Fibroblast of skin of scalp (primary cell): ENCODE data around the gene RHOG.
"Not testable (repeated sequence)": the region's sequence is repeated elsewhere in the genome, so short reads cannot be mapped to it uniquely, and the experiment has no call there.

ENCODE experiments used
- DNase-seq: peaks from one replicate; pipeline ENCODE4 v3.0.0-alpha.2; 2013

Gene RHOG

DNA sequence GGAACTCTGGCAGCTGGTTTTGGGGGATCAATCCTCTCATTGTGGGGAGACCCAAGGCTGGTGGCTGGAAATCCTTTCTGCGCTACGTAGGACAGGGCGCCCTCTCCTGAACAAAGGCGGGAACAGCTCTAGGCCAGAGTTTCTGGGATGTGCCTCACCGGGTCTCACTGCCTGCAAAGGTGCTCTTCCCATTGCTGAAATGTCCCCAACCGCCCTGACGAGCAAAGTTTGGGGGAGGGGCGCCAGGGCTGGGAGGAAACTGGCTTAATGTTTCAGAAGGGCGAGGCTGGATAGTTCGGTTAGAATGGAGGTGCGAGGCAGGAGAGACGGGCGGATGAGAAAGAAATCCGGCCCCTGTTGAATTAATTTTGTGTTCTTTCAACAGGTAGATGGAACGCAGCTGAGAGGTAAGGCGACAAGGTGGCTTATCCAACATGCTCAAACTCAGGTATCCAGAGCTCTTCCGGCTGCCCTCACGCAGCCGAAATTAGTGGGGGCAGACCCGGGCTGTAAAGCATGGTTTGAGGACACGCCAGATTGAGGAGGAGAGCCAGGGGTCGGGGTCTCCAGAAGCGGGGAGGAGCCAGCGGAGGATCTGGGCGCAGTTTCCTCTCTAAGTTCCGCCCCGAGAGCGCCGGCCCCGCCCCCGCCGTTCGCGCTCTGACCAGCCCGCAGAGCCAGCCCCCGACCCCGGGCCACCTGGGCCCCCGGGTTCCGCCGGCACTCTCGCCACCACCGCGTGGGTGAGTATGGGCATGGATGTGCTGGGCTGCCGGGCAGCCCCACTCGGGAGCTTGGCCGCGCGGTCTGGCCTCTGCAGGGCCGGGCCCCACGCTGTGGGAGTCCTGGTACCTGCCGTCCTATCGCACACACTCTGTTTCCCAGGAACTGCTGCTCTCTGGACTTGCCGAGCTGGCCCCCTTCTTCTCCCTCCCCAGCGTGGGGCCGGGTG lies 32.6 kb downstream of the RHOG start, which contains the start of gene PGAP2:
Gene PGAP2 (plus strand): TSS at position 652 of the 952 bp plus-strand sequence. CDS start 2,700 bp downstream, outside the sequence.
- peak; percentile 42 for DNase-seq

DNA sequence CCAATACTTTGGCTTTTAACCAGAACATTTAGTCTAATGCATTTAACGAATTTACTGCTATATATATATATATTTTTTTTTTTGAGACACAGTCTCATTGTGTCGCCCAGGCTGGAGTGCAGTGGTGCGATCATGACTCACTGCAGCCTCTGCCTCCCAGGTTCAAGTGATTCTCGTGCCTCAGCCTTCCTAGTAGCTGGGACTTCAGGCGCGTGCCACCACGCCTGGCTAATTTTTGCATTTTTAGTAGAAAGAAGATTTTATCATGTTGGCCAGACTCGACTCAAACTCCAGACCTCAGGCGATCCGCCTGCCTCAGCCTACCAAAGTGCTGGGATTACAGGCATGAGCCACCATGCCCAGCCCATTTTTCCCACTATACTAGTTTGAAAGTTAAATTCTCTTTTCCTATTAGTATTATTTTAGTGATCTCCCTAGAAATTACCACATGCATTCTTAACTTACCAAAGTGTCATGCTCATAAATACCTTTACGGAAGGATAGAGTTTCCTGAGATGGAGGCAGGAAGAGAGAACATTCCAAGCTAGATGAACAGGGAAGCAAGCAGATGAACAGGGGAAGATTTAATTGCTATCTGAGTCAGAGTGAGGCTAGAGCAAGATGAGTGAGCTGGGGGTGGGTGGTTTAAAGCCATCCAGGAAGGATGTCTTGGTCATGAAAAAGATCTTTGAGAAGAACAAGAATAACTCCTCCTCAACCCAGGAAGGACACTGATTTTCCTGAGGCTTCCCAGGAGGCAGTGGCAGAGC lies 36.8 kb downstream of the RHOG start:
- peak; percentile 42 for DNase-seq

DNA sequence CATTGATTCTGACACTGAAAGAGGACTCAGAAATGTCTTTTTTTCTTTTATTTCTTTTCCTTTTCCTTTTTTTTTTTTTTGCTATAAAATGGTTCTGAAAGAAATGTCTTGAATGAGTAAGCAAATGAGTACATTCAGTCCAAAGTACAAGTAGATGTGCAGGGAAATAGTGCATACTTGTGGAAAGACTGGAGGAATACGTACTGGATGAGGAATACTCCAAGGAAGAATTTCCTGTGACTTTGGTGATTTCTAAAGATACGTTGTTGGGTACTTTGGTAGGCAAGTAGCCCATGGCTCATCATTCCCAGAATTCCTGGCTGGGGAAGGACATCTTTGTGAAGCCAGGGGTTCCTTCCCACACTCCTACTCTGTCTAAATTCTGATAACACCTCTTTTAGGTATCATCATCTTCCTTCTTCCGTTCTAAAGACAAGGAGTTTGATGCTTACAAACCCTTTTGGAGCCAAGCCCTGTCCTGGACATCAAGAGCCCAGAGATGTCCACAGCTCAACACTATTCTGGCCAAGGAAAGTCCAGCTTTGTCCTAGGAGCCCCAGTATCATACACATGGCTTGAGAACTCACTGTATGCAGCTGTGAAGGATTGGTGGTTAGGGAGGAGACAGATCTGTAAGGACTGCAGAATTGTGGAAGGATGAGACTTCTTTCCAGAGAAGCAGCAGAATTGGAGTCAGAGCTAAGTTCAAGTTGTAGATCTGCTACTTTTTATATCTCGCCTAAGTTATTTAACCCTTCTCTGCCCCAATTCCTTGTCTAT lies 38.6 kb downstream of the RHOG start:
- DNase-seq: peak; percentile 35

DNA sequence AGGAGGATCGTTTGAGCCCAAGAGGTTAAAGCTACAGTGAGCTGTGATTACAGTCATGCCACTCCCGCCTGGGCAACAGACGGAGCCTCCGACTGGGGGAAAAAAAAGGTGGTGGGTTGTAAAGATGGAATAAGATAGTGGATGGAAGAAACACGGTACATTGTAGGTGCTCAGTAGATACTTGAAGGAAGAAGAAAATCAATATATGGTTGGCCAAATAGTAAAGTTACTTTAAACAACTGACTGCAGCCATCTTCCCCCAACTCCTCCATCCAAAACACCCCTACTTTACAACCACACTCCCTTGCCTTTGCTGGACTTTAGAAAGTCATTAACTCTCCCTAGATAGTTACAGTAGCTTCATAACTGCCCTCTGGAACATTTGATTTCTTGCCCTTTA lies 40.9 kb downstream of the RHOG start:
- DNase-seq: no peak

DNA sequence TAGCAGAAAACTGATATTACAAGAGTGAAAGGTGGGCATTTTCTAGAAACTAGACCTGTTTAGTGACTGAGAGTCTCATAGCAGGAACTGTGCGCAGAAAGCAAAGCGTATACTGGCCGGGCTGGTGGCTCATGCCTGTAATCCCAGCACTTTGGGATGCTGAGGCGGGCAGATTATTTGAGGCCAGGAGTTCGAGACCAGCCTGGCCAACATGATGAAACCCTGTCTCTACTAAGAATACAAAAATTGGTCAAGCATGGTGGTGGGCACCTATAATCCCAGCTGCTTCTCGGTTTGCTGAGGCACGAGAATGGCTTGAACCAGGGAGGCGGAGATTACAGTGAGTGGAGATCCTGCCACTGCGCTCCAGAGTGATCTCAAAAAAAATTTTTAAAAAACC lies 41.6 kb downstream of the RHOG start:
- DNase-seq: no peak

DNA sequence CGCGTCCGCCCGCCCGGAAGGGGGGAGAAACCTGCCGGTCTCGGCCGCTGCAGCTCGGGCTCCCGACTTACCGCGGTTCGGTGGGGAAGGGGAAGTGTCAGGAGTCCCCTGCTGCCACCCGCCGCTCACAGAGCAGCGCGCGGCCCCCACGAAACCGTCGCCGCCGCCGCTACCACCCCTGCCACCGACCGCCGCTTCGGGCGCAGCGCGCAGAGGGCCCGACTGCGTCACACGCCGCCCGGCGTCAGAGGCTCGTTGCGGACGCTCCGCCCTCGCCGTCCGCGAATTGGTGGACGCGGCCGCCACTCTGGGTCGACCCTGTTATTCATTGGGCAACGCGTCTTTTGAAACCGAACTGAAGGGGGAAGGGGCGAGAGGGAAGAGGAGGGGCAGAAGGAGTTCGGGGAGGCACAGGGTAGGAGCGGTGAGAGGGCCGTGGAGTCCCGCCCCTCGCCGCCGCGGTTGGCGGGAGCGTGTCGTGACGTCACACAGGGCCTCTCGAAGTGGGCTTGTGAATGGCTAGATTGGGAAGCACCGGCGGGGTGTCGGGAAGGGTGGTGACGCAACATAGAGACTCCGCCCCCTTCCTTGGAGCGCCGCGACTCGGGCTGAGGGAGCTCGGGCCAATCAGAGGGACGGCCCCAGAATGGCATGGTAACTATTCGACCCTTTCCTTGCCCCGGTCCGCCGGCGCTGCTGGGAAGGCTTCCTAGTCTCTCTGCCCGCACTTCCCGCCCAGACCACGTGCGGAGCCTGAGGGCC lies 43.2 kb downstream of the RHOG start, which contains the start of gene NUP98:
Gene NUP98 (minus strand): TSS at position 226 of the 762 bp plus-strand sequence. CDS start 15,437 bp downstream, outside the sequence.
- DNase-seq: peak; percentile 100

DNA sequence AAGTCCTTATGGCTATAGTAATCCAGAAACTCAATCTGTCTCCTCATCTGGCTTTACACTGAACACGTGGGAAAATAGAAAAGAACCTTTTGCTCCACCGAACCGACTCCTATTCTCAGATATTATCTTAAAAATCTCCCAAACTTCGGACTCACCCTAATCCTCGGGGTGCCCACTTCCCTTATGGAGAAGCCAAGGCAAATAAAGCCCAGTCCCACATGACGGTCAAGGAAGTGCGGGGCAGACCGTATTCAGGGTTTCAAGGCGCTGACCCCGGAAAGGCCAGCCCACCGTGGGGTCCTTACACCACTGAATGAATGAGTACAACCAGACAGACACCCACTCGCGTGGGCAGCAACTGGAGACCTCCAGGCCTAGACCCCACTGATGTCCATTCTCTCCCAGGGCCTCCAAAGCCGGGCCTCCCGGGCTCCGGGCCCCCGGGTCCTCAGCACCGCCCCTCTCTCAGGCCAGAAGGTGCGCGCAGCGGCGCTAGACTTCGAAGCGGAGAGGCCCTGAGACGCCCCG lies 43.9 kb downstream of the RHOG start:
- no peak for DNase-seq

DNA sequence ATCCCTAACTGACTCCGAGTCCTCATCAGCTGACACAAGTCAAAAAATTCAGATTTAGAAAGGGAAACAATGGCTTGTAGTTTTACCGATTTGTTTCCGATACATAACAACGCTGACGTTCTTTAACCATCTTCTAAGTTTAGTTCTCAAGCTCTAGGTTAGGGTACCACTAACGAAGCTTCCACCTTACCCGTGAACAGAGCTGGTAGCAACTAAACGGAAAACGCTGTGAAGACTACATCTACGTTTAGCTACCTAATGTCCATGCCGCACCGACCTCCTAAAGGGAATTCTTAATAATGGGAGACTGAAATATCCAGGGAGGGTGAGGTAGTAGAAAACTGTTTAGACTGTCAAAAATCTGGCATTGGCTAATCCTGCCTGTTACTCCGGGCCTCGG lies 44.4 kb downstream of the RHOG start:
- no peak for DNase-seq

DNA sequence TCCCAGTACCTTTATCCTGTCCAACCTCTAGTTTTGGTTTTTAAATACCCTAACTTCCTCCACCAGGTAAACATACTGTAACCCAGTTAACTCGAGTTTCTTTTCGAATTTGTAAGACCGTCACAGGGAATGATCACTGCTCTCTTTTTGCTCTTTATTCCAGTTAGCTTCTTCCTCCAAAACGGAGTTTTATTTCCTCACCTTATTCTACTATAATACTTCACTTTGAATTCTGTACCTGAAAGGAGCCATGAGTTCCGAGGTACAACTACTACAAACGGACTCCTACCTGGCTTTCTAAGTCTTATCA lies 44.8 kb downstream of the RHOG start:
- DNase-seq: no peak

DNA sequence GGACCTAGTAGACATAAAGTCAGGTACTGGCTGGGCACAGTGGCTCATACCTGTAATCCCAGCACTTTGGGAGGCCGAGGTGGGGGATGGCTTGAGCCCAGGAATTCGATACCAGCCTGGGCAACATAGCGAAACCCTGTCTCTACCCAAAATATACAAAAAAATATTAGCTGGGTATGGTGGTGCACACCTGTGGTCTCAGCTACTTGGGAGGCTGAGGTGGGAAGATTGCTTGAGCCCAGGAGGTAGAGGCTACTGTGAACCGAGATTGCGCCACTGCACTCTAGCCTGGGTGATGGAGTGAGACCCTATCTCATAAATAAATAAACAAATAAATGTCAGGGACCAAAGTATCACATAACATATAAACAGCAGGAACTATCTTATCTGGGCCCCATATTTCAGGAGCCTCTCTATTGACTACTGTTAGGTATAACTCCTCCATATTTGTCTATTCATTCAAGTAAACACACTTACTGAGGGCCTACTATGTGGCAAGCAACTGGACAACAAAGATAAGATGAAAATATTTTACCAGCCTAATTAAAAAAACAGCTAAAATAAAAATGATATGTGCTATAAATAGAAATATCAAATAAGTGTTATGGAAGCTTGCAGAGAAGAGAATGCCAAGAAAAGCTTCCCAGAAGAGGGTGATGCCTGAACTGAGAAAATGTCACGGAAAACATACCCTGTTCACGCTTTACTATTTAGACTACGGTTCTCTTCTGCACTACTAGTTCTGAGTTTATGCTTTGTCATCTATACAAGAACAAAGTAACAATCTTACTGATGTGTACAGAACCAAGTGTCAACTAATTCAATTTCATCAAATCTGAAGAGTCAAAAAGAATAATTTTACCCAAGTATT lies 45.4 kb downstream of the RHOG start:
- no peak for DNase-seq

DNA sequence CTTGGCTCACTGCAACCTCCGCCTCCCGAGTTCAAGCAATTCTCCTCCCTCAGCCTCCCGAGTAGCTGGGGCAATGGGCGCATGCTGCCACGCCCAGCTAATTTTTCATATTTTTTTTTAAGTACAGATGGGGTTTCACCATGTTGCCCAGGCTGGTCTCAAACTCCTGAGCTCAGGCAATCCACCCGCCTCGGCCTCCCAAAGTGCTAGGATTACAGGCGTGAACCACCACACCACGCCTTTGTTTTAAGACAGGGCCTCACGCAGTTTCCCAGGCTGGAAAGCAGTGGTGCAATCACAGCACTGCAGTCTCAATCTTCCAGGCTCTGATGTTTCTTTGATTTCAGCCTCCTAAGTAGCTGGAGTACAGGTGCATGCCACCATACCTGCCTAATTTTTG lies 46.4 kb downstream of the RHOG start:
- DNase-seq: not testable (repeated sequence)

DNA sequence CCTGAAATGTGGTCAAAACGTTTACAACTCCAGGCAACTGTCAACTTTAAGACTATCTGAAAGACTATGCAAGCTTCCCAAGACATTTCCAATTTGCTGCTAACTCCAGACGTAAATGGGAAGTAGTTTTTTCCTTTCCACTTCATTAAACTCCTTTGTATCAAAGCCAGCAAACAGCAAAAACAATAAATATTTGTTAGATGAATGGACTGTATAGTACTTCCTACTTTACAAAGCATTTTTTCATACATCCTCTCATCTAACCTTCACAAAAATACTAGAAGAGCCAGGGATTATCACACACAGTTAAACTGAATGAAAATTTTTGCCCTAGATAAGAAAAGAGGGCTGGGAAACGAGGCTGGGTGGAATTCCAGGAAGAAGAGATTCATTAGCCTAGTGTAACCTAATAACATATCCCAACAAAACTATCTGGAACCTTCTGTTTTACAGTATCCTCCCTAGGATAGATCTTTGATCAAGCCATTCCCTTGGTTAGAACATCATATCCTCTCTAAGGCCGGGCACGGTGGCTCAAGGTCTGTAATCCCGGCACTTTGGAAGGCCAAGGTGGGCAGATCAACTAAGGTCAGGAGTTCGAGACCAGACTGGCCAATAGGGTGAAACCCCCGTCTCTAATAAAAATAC lies 53.9 kb downstream of the RHOG start:
- DNase-seq: no peak

DNA sequence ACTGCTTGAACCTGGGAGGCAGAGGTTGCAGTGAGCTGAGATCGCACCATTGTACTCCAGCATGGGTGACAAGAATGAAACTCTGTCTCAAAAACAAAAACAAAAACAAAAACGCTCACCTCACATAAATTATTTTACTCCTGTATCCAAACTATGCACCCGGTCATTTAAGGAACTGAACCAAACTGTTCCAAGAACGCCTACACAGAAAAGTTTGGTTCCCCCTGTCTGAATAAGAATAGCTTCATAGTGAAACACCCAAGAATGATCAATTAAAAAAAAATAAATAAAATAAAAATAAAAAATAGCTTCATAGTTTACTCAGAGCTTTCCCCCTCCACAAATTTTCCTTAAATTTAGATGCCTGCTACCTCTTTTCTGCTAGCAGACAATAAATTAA lies 57.1 kb downstream of the RHOG start:
- no peak for DNase-seq

DNA sequence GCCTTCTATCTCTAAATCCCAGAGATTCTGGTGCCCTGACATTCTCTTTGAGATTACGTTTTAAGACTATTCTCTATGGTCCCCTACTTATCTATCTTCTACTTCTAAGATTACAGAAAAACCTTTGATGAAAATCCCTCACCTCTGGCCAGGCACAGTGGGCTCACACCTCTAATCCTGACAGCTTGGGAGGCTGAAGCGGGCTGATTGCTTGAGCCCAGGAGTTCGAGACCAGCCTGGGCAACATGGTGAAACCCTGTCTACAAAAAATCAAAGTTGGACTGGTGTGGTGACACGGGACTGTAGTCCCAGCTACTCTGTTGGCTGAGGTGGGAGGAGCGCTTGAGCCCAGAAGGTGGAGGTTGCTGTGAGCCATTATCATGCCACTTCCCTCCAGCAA lies 57.8 kb downstream of the RHOG start:
- DNase-seq: no peak

DNA sequence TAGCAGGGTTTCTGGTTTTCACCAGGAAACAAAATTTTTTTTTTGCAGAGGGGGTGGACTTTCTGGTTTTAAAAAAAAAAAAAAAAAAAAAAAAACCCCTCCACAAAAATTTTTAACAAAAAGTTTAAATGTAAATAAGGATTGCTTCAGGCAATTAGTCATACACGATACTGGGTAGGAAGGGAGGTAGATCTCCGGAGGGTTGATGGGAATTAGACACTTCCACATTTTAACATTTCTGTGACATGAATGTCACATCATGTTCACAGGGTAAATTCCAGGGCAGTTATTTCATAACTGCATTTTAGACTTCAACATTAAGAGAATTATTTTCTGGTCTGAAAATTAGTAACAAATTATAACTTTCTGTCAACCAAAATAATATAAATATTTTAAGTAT lies 59.3 kb downstream of the RHOG start:
- peak; percentile 60 for DNase-seq
